ENCODE measurements around the gene INPP5F. TPM values are rescaled to one million over a fixed set of nuclear protein-coding genes. Genes with fewer than 3 reads are reported as not detected.
"Not testable (repeated sequence)": the region's sequence is repeated elsewhere in the genome, so short reads cannot be mapped to it uniquely, and the experiment has no call there.

The INPP5F gene
- polyA plus RNA-seq, 1 experiment = 4.1 TPM

DNA sequence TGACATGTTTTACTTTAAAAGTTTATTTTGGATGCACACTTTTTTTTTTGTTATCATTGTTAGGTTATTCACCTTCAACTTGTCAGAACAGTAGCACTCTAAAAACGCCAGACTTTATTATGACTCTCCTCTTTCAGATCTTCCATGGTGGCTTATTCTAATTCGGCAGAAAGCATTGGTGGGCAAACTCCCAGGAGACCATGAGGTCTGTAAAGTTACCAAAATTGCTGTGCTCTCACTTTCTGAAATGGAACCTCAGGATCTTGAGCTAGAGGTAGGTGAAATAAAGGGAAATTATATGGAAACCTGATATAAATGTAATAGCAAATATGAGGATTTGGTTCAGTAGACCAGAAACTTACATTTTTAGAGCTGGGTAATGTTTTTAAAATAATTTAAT lies 55.6 kb downstream of the INPP5F start:
- Histone ChIP-seq H3K4me3 (ENCODE audit: low read depth, low read length) (no peak overlapping the region), H3K36me3 (ENCODE audit: control insufficient read depth, insufficient read depth, low read length) (no peaks in the 10 kb centered on the region), H3K27me3 (ENCODE audit: control insufficient read depth, insufficient read depth, low read length) (no peaks in the 10 kb centered on the region)
- TF ChIP-seq, protein P1, sequence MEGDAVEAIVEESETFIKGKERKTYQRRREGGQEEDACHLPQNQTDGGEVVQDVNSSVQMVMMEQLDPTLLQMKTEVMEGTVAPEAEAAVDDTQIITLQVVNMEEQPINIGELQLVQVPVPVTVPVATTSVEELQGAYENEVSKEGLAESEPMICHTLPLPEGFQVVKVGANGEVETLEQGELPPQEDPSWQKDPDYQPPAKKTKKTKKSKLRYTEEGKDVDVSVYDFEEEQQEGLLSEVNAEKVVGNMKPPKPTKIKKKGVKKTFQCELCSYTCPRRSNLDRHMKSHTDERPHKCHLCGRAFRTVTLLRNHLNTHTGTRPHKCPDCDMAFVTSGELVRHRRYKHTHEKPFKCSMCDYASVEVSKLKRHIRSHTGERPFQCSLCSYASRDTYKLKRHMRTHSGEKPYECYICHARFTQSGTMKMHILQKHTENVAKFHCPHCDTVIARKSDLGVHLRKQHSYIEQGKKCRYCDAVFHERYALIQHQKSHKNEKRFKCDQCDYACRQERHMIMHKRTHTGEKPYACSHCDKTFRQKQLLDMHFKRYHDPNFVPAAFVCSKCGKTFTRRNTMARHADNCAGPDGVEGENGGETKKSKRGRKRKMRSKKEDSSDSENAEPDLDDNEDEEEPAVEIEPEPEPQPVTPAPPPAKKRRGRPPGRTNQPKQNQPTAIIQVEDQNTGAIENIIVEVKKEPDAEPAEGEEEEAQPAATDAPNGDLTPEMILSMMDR (IDR thresholded peaks at IDR 0.05; ENCODE audit: insufficient read depth, low read depth, low read length) = no peak
- ChIA-PET CTCF (no interaction called here), POLR2A (interaction anchor here (0.6 kb wide), 1 partner anchor 67 kb away, joined by 5 read pairs; no protein-coding TSS in a partner anchor)
- DNase-seq (ENCODE audit: low read depth) = no peak

GRCh38 chr10:119782981-119783664 lies 57.3 kb downstream of the INPP5F start:
- no peaks in the 10 kb centered on the region for H3K27me3 ChIP-seq (ENCODE audit: control insufficient read depth, insufficient read depth, low read length)
- POLR2A ChIA-PET = no interaction called here
- CTCF ChIA-PET = interaction anchor here (0.9 to 1.1 kb wide), 2 partner anchors 20 to 32 kb away, joined by 4 to 5 read pairs; no protein-coding TSS in a partner anchor
- H3K36me3 ChIP-seq (ENCODE audit: control insufficient read depth, insufficient read depth, low read length) = no peaks in the 10 kb centered on the region
- H3K4me3 ChIP-seq (ENCODE audit: low read depth, low read length) = no peak overlapping the region
- no peak for DNase-seq (ENCODE audit: low read depth)
- TF ChIP-seq, protein P1 (IDR thresholded peaks at IDR 0.05; ENCODE audit: insufficient read depth, low read depth, low read length) = no peak

GRCh38 chr10:119783665-119784027 lies 57.8 kb downstream of the INPP5F start:
- no peaks in the 10 kb centered on the region for H3K27me3 ChIP-seq (ENCODE audit: control insufficient read depth, insufficient read depth, low read length)
- no peak overlapping the region for H3K4me3 ChIP-seq (ENCODE audit: low read depth, low read length)
- H3K36me3 ChIP-seq (ENCODE audit: control insufficient read depth, insufficient read depth, low read length) = no peaks in the 10 kb centered on the region
- ChIA-PET CTCF (interaction anchor here (0.9 to 1.1 kb wide), 2 partner anchors 19 to 33 kb away, joined by 4 to 5 read pairs; no protein-coding TSS in a partner anchor), POLR2A (no interaction called here)
- DNase-seq (ENCODE audit: low read depth) = no peak
- TF ChIP-seq, protein P1 (IDR thresholded peaks at IDR 0.05; ENCODE audit: insufficient read depth, low read depth, low read length) = no peak

DNA sequence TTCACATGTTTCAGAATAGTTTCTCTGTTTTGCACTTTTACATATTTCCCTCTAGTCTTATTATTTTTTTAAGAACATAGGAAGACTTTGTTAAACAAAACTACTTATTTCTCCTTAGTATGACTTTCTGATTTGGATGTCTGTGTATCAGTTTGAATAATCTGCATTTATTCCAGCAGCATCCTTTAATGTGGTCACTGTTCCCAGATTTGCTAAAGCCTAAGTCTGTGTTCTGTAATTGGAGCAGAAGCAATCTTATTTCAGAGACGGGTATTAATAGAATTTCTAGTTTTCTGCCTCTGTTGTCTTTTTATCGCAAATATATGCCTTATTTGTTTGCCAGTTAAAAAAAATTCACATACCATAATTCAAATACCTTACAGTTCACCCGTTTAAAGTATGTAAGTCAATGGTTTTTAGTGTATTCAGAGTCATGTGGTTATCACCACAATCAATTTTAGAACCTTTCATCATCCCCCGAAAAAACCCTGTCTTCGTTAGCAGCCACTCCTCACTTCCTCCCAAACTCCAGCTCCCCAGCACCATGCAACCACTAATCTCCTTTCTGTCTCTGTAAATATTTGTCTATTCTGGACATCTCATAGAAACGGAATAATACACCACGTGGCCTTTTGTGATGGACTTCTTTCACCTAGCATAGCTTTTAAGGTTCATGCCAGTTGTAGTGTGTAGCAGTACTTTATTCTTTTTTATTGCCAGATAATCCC lies 58.7 kb downstream of the INPP5F start:
- ChIA-PET POLR2A (no interaction called here), CTCF (interaction anchor here (0.6 kb wide), 1 partner anchor 53 kb away, joined by 3 read pairs; no protein-coding TSS in a partner anchor)
- Histone ChIP-seq H3K4me3 (ENCODE audit: low read depth, low read length) (no peak overlapping the region), H3K36me3 (ENCODE audit: control insufficient read depth, insufficient read depth, low read length) (no peaks in the 10 kb centered on the region), H3K27me3 (ENCODE audit: control insufficient read depth, insufficient read depth, low read length) (no peaks in the 10 kb centered on the region)
- no peak for DNase-seq (ENCODE audit: low read depth)
- TF ChIP-seq, protein P1 (IDR thresholded peaks at IDR 0.05; ENCODE audit: insufficient read depth, low read depth, low read length) = no peak

DNA sequence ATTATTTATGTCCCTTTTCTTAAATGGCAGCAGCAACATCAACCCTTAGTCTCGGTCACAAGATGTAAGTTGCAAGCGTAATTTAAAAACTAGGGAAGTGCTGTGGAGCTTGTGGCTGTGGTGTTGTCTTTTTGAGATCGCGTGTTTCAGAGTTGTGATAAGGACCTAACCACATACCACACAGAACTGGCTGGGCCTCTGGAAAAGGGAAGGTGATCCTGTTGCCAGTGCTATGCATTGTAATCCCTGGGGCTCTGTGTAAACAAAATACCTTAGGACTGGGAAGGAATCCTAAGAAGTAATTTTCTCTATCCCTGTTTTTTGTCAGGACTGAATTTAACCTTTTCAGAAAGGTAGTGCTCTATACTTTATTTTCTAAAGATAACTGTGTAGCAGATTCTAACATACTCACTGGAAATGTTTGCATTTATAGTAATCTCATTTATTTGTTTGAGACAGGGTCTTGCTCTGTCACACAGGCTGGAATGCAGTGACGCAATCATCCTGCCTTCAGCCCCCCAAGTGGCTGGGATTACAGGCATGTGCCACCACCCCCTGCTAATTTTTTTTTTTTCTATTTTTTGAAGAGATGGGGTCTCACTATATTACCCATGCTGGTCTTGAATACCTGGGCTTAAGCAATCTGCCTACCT lies 60.4 kb downstream of the INPP5F start:
- Histone ChIP-seq H3K4me3 (ENCODE audit: low read depth, low read length) (no peak overlapping the region), H3K36me3 (ENCODE audit: control insufficient read depth, insufficient read depth, low read length) (no peaks in the 10 kb centered on the region), H3K27me3 (ENCODE audit: control insufficient read depth, insufficient read depth, low read length) (no peaks in the 10 kb centered on the region)
- CTCF ChIA-PET = no interaction called here
- DNase-seq (ENCODE audit: low read depth) = no peak
- TF ChIP-seq, protein P1 (IDR thresholded peaks at IDR 0.05; ENCODE audit: insufficient read depth, low read depth, low read length) = no peak
- POLR2A ChIA-PET = no interaction called here

- CTCF ChIA-PET; H3K4me3 ChIP-seq (ENCODE audit: low read depth, low read length); H3K36me3 ChIP-seq (ENCODE audit: control insufficient read depth, insufficient read depth, low read length); DNase-seq (ENCODE audit: low read depth); POLR2A ChIA-PET; H3K27me3 ChIP-seq (ENCODE audit: control insufficient read depth, insufficient read depth, low read length): not testable (repeated sequence)
These were observed 69.3 kb downstream of the INPP5F start for GRCh38 chr10:119795101-119795500.
